Coronary artery (tissue), 2 donors: ENCODE results near the gene LYZ.
"Not testable (repeated sequence)": the region's sequence is repeated elsewhere in the genome, so short reads cannot be mapped to it uniquely, and the experiment has no call there.

ENCODE experiments used
- DNase-seq: peaks from one replicate; pipeline ENCODE4 v3.0.0-alpha.2; 2017; ENCODE audit warnings: low spot score
- H3K27ac ChIP-seq, 2 donors: fragments of 200-600 bp; sonication (generic); one replicate each; pipeline ENCODE4 v1.5.1; 2016 to 2019
- H3K4me3 ChIP-seq: fragments of 200-600 bp; sonication (generic); 2 replicates; pipeline ENCODE4 v1.5.1; 2016; ENCODE audit warnings: mild to moderate bottlenecking, moderate library complexity
- TF ChIP-seq, protein P1 (sequence below): fragments of 200-600 bp; sonication (generic); IDR thresholded peaks from one replicate; pipeline ENCODE4 v1.5.1; 2019; ENCODE audit warnings: antibody characterized with exemption

LYZ gene

DNA sequence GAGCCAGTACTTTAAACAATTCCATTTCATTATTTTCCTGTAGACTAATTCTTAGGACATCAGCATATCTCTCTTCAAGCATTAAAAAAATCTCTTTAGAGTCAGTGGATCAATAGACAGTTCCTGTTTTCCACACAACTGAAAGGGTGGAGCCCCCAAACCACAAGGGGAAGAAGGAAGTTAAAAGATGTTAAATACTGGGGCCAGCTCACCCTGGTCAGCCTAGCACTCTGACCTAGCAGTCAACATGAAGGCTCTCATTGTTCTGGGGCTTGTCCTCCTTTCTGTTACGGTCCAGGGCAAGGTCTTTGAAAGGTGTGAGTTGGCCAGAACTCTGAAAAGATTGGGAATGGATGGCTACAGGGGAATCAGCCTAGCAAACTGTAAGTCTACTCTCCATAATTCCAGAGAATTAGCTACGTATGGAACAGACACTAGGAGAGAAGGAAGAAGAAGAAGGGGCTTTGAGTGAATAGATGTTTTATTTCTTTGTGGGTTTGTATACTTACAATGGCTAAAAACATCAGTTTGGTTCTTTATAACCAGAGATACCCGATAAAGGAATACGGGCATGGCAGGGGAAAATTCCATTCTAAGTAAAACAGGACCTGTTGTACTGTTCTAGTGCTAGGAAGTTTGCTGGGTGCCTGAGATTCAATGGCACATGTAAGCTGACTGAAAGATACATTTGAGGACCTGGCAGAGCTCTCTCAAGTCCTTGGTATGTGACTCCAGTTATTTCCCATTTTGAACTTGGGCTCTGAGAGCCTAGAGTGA is at the start of gene LYZ:
Gene LYZ, plus strand, starts transcription at position 220 of the 777 bp plus-strand sequence. Its CDS starts 28 bp downstream, at position 248.
- Histone ChIP-seq H3K4me3 (peak within 1 kb of the TSS; percentile 27), H3K27ac (peak within 1 kb of the TSS in 1 of 2 donors; percentile 22)
- TF ChIP-seq, protein P1, sequence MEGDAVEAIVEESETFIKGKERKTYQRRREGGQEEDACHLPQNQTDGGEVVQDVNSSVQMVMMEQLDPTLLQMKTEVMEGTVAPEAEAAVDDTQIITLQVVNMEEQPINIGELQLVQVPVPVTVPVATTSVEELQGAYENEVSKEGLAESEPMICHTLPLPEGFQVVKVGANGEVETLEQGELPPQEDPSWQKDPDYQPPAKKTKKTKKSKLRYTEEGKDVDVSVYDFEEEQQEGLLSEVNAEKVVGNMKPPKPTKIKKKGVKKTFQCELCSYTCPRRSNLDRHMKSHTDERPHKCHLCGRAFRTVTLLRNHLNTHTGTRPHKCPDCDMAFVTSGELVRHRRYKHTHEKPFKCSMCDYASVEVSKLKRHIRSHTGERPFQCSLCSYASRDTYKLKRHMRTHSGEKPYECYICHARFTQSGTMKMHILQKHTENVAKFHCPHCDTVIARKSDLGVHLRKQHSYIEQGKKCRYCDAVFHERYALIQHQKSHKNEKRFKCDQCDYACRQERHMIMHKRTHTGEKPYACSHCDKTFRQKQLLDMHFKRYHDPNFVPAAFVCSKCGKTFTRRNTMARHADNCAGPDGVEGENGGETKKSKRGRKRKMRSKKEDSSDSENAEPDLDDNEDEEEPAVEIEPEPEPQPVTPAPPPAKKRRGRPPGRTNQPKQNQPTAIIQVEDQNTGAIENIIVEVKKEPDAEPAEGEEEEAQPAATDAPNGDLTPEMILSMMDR = no peak
- DNase-seq = no peak

DNA sequence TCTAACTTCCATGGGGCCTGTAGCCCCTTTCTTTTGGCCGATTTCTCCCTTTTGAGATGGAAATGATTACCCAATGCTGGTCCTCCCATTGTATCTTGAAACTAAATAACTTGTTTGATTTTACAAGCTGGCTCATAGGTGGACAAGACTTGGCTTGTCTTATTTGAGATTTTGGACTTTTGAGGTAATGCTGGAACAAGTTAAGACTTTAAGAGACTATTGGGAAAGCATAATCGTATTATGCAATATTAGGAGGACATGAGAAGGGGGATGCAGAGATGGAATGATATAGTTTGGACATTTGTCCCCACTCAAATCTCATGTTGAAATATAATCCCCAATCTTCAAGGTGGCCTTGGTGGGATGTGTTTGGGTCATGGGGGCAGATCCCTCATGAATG is 49.2 kb upstream of the LYZ start:
- Histone ChIP-seq H3K4me3 (no peak overlapping the region), H3K27ac (no peak overlapping the region)
- TF ChIP-seq, protein P1 = no peak
- DNase-seq = no peak

DNA sequence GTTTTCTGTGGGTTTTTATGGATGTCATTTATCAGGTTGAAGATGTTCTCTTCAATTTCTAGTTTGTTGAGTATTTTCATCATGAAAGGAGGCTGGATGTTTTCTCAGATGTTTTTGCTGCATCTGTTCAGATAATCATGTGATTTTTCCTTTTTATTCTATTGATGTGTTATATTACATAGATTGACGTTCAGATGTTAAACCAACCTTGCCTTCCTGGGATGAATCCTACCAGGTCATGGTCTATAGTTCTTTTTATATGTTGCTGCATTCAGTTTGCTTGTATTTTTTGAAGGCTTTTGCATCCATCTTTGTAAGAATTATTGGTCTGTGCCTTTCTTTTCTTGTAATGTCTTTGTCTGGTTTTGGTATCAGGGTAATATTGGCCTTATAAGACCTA is 43.9 kb upstream of the LYZ start:
- Histone ChIP-seq H3K4me3 (no peak overlapping the region), H3K27ac (no peak overlapping the region)
- TF ChIP-seq, protein P1 = no peak
- no peak for DNase-seq

DNA sequence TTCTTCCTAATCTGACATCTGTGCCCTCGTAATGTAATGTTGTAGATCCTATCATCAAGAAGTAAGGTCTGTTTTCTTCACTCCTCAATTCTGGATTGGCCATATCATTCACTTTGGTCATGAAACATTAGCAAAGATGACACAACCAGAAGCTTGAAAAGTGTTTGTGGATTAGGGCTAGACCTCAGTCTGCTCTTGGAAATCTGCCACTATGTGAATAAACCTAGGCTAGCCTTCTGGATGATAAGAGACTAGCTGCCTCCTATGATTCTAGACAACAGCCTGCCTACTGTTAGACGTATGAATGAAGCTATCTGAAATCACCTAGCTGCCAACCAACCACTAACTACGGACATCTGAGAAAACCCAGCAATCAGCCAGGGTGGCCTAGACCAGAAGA is 38.7 kb upstream of the LYZ start:
- Histone ChIP-seq H3K4me3 (no peak overlapping the region), H3K27ac (no peak overlapping the region)
- TF ChIP-seq, protein P1 = no peak
- no peak for DNase-seq

DNA sequence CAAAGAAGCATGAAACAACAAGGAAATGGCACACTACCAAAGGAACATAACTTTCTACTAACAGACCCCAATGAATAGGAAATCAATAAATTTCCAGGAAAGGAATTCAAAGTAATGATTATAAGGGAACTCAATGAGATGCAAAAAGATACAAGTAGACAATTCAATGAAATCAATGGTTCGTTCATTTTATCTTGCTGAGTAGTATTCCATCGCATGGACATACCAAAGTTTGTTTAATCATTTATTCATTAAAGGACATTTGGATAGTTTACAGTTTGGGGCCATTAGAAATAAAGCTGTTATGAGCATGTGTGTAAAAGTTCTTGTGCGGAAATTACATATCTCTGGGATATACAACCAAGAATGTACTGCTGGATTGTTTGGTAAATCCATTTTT is 35.0 kb upstream of the LYZ start:
- no peak for DNase-seq
- Histone ChIP-seq H3K27ac (no peak overlapping the region), H3K4me3 (no peak overlapping the region)
- TF ChIP-seq, protein P1 = no peak

DNA sequence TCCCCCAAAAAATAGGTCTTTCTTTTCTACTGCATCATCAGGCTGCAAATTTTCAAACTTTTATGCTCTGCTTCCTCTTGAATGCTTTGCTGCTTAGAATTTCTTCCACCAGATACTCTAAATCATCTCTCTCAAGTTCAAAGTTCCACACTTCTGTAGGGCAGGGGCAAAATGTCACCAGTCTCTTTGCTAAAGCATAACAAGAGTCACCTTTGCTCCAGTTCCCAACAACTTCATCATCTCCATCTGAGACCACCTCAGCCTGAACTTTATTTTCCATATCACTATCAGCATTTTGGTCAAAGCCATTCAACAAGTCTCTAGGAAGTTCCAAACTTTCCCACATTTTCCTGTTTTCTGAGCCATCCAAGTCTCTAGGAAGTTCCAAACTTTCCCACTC is 31.4 kb upstream of the LYZ start:
- not testable (repeated sequence) for H3K4me3 ChIP-seq, DNase-seq, H3K27ac ChIP-seq

DNA sequence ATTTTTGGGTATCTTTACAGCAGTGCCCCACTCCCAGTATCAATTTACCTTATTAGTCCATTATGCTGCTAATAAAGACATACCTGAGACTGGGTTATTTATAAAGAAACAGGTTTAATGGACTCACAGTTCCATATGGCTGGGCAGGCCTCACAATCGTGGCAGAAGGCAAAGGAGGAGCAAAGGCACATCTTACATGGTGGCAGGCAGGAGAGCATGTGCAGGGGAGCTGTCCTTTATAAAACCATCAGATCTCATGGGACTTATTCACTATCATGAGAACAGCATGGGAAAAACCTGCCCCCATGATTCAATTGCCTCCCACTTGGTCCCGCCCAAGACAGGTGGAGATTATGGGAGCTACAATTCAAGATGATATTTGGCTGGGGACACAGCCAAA is 30.9 kb upstream of the LYZ start:
- H3K4me3 ChIP-seq, DNase-seq, H3K27ac ChIP-seq: not testable (repeated sequence)

DNA sequence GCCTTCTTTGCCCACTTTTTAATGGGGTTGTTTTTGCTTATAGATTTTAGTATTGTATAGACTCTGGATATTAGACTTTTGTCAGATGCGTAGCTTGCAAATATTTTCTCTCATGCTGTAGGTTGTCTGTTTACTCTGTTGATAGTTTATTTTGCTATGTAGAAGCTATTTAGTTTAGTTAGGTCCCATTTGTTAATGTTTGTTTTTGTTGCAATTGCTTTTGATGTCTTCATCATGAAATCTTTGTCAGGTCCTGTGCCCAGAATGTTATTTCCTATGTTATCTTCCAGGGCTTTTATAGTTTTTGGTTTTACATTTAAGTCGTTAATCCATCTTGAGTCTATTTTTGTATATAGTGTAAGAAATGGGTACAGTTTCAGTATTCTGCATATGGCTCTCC is 30.0 kb upstream of the LYZ start:
- DNase-seq = no peak

More for the DNA sequence above, 30.0 kb upstream of the LYZ start:
- Histone ChIP-seq H3K4me3 (no peak overlapping the region), H3K27ac (no peak overlapping the region)
- TF ChIP-seq, protein P1 = no peak
